Measurements from ENCODE around the gene LYZL6.
"Not testable (repeated sequence)": the region's sequence is repeated elsewhere in the genome, so short reads cannot be mapped to it uniquely, and the experiment has no call there.

The LYZL6 gene

DNA sequence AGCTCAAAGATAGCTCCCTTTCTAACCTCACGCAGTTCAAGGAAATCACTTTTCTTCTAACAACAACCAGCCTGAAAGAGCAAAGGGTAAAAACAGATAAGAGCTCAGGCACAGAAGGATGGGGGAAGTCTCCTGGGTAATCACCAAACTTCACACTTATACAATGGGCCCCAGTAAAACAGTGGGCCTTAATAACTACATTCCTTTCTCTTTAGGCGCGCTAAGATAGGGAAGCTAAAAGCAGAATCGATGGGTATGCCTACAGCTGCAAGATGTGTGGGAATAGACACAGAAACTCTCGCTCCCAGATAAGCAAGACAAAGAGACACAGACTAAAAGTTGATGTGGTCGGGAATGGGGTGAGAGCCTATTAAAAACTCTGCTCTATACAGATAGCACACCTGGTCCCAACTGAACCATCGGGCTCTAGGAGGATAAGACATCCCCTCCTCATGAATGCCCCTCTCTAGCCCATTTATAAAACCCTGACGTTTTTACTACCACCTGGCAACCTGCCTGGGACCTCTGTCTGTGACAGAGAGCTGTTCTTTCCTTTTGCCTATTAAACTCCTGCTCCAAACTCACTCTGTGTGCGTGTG is 826 bp downstream of the LYZL6 start:
- DNase-seq: no peak

DNA sequence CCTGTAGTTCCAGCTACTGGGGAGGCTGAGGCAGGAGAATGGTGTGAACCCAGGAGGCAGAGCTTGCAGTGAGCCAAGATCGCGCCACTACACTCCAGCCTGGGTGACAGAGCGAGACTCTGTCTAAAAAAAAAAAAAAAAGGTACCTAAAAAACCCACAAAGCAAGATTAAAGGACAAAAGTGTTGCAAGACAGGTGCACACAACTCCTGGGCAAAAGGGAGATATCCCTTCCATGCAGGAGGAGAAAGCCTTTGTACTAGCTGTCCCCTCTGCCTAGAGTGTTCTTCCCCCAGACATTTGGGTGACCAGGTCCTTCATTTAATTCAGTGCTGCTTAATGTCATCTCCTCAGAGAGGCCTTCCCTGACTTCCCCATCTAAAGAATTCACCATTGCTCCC is 5.0 kb downstream of the LYZL6 start:
- not testable (repeated sequence) for DNase-seq

DNA sequence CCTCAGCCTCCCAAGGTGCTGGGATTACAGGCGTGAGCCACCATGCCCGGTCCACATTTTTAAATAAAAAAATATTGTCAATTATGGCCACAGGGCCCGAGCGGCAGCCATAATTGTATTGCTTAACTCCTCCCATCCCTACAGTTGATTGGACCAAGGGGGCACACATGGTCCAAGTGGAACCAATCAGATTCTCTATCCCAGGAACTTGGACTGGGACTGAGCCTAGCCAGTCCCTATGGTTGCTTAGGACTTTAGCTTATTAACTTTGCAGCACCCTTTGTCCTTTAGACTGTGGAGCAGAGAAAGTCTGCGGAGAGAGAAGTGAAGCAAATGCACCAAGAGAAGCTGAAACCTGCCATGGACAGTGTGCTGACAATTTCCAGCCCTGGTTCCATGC is 7.5 kb downstream of the LYZL6 start:
- DNase-seq: no peak

DNA sequence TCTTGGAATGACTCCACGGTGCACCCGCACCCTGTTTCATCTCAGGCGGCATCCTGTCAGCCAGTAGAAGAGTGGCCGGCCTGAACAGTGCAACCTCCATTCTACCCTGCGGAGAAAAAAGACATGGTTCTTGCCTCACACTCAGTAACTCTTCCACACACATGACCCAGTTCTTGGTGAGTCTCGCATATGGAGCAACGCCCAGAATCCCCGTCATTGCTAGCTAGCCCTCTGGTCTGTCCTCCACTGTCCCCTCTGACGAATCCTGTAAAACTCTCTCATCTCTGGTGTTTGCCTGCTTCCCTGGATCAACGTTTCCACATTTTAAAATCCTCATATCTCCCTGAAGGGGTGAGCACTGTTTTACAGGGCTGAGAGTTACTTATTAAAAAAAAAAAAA is 8.8 kb downstream of the LYZL6 start:
- no peak for DNase-seq

DNA sequence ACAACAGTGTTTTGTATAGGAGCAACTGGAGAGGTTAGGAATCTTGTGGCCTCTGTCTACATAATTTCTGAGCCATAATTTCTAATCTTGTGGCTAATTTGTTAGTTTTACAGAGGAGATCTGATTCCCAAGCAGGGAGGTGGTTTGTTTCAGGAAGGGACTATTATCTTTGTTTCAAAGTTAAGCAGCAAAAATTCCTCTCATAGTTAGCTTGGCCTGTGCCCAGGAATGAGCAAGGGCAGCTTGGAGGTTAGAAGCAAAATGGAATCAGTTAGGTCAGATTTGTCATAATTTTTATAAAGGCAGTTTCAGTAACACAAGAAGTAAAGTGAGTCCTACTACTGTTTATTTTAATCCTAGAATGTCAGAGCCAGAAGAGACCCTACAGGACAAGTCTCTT is 10.9 kb downstream of the LYZL6 start:
- DNase-seq: no peak

DNA sequence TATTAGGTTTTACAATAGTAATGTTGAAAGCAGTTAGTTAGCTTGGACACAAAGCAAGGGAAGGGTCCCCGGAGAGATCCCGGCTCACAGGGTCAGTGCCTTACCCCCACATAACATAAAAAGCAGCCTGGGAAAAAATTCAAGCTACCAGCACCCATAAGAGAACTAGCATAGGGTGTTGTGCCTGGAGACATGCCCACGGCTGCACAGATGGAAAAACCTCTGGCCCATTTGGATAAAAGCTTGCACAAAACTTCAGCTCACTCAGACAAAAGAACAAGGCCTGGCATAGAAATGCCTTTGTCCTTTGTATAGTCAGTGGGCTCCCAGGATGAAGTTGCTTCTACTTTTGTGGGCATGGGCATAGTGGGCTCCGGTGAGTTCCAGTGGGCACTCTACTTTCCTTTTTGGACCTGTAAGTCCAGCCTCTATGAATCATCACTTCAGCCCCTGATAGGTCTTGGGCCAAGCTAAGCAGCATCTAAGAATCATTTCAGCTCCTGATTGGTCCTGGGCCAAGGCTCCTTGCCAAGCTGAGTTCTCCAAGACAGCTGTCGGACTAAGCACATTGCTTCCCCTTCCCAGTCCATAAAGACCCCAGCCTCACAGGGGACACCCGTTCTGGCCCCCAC is 11.6 kb downstream of the LYZL6 start:
- no peak for DNase-seq

DNA sequence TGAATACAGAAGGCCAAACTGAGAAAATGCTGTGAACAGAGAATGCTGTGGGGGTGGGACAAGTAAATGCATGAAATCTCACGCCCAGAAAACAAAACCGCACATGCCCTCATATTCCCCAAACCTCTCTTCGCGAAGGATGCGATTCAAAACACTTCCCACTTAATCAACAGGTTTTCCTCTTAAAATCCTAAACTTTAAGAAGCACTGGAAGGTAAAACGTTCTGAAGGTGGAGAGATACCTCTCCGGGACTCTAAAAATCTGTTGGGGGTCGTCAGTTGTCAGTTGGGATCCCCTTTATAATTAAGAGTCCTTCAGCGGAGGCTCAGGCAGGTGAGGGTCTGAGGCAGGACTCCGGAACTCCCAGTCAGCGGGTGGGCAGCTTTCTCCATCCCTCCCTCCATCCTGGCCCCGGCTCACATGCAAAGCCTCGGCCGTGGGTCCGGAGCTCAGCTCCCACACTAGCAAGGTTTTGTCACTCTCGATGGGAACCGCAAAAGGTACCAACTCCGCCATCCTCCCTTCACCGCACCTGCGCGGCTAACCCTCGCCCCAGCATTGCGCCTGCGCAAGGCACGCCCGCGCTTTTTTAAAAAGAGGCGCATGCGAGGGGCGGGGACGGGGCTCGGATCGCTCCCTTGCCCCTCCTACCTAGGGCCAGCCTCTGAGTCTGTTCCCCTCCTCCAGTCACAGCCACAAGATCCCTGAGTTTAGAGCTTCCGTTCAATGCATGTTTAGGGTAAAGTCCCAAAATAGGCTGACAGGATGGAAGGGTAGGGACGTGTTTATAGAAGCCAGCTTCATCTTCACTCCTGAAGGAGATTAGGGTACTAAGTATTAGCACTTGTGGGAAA is 13.1 kb downstream of the LYZL6 start, which contains the start of gene RDM1:
Gene RDM1 (minus strand): TSS at position 563 of the 855 bp plus-strand sequence. CDS start 46 bp downstream, at position 517.
- DNase-seq: peak; percentile 66

DNA sequence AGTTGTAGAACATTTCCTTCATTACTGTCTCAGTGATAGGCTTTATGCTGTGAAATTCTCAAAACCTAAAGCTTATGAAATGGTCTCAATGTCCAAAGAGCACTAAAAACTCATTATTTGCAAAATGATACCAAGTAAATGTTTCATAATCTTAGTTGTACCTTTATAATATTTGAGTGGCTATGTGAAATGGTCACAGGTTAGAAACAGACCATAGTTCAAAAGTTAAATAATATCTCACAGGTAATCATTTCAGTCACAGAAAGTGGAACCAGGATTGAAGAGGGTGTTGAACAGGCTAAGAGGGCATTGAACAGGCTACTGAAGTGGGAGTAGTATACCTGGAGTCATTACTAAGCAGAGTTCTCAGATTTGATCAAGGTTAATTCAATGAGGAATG is 15.8 kb downstream of the LYZL6 start:
- no peak for DNase-seq

DNA sequence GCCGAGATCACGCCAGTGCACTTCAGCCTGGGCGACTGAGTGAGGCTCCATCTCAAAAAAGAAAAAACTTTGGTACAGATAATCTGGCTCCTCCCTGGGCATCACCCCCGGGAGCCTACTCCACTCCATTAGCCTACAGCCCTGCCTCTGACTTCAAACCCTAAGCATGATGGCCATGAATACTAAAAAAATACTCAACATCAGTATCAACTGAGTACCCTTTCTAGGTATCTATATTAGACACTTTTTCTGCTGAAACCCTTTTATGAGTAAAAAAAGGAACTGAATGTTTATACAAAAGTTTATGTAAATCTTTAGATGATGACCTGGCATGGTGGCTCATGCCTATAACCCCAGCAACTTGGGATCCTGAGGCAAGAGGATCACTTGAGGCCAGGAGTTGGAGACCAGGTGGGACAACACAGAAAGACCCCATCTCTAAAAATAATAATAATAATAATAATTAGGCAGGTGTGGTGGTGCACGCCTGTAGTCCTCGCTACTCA is 19.9 kb downstream of the LYZL6 start:
- no peak for DNase-seq

DNA sequence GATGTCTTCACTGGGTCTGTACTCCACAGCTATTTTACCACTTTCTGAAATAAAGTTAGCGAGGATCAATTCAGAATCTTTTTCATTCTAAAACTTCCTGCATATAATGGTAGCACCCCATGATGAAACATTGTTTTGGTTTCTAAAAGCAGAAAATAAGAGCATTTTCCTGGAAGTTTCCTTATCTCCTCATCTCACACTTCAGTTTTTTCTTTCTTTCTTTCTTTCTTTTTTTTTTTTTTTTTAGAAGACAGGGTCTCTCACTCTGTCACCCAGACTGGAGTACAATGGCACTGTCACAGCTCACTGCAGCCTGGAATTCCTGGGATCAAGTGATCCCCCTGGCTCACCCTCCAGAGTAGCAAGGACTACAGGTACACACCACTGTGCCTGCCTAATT is 23.3 kb downstream of the LYZL6 start:
- no peak for DNase-seq

DNA sequence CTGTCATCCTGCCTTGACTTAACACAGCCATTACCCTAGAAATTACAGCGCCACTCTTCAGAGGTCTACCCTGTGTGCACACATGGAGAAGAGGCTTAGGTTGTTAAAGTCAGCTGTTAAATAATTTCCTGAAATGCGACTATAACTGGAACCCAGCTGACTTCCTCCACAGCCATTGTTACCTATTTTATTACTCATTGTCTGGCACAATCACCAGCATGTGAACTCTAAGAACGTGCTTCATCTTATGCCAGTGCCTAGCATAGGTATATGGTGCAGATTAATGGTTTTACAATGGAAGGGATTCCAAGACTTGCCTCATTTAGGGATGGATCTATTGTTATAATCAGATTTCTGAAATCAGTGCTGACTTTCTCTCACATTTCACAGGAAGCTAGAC is 24.8 kb downstream of the LYZL6 start:
- no peak for DNase-seq

DNA sequence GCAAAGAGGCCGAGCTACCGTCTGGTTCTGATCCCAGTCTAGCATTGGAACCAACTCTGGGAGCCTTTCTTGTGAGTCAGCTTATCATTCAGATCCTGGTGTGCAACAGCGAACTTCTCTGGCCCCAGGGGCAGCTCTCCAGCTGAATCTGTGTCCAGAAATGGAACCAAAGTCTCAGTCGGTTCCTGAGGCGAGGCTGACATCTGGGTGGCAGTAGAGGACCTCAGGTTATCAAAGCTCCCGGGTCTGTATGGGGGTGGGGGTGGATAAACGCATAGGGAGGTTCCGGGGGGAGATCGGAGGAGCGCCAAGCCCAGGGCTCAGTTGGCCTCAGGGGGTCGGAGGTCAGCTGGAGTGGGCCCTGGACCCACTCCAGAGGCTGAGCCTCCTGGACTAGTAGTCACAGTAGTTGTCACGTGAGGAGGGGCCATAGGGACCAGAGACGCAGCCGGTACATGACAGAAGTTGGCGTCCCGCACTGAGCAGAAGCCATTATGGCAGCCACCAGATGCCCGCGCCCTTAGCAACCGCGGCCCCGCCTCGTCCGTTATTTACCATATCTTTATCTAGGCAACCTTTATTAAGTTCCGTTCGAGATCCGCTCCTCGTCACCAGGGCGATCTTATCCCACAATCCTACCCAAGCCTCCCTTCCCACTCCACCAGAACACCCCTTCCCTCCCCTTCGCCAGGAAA is 25.8 kb downstream of the LYZL6 start:
- no peak for DNase-seq

DNA sequence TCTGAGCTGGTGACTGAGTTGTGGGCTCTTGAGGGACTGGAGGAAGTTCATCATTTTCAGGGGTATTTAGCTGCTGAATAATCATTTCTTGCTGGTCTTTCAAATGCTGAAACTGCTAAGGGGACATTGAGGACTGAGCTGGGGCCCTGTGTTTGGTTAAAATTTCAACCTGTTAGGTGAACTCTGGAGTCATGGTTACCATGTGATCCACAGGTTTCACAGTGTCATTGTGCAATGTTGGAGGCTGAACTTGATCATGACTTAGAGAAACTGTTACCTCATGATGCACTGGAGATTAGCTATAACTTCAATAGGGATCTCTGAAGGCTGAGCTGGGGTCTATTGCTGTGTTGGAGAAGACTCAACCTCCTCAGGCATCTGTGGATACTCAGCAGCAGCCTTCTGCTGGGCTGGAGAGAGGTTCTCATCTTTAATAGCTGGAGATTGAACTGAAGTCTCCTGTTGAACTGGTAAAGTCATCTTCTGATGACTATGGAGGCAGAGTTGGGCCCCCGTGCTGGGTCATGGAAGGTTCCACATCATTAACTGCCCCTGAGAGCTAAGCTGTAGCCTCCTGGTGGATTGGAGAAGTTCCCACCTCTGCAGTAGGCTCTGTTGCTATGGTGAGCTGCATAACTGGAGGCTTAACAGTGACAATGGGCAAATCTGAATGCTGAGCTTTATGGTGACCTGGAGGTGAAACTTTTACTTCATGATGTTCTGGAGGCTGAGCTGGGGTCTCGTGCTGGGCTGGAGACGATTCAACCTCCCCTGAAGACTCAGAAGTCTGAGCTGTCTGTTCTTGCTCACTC is 28.2 kb downstream of the LYZL6 start:
- no peak for DNase-seq

DNA sequence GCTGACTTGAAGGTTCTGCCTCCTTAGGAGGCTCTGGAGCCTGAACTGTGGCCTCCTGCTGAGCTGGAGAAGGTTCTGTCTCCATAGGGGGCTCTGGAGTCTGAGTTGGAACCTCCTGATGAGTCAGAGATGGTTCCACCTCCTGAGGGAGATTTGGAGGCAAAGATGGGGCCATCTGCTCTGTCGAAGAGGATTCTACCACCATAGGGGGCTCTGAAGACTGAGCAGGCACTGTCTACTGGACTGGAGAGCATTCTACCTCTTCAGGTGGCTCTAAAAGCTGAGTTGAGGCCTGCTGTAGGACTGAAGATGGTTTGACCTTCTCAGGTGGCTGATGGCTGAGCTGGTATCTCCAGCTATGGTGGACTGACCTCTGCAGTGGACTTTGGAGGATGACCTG is 29.2 kb downstream of the LYZL6 start:
- no peak for DNase-seq

DNA sequence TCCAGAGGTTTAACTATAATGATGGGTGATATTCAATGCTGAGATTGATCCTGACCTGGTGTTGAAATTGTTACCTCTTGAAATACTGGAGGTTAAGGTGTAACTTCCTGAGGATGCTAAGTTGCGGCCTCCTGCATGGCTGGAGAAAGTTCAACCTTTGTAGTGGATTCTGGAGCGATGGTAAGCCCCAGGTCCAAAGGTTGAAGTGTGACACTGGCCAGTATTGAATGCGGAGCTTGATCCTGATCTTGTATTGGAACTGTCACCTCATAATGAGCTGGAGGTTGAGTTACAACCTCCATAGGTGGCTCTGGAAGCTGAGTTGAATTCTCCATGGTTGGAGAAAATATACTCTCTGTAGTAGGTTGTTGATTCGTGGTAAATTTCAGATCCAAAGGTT is 29.9 kb downstream of the LYZL6 start:
- no peak for DNase-seq

DNA sequence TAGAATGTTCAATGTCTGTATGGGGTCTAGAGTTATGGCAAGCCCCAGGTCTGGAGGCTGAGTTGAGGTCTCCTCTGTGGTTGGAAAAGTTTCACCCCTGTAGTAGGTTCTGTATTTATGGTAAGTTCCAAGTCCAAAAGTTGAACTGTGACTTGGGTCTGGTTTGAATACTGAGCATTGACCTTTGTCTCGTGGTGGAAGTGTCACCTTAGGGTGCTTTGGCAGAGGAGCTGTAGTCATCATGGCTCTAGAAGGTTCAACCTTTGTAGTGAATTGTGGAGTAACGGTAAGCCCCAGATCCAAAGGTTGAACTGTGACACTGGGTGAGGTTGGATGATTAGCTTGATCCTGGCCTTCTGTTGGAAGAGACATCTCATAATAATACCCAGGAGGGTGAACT is 30.6 kb downstream of the LYZL6 start:
- no peak for DNase-seq

DNA sequence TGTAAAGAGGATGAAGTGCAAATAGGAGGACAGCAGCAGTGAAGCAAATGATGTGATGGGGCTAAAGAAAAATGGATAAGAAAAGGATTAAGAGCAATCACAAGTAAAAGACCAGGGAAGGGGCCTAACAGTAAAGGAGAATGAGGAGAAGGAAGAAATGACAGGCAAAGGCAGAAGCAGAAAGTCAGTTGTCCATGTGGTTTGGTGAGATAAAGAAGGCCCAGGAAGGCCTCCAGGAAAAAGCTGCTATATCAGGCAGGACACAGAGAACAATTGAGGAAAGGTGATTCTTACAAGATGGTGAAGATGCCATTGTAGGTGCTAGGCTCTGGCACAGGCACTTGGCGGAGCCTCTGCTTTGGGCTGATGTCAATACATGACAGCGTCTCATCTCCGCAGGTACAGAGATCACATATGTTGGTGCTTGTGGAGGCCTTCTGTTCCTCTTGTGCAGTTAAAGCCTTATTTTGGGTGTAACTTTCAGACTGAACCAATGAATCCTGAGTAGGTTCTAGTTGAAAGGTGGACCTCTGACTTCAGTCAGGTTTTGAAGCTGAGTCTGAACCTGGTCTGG is 31.1 kb downstream of the LYZL6 start:
- DNase-seq: no peak

DNA sequence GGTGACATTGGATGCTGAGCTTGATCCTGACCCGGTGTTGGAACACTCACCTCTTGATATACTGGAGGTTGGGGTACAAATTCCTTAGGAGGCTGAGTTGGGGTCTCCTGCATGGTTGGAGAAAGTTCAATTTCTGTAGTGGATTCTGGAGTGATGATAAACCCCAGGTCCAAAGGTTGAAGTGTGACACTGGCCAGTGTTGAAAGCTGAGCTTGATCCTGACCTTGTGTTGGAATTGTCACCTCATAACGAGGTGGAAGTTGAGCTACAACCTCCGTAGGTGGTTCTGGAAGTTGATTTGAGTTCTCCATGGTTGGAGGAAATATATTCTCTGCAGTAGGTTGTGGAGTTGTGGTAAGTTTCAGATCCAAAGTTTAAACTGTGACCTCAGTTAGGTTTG is 34.1 kb downstream of the LYZL6 start:
- no peak for DNase-seq

DNA sequence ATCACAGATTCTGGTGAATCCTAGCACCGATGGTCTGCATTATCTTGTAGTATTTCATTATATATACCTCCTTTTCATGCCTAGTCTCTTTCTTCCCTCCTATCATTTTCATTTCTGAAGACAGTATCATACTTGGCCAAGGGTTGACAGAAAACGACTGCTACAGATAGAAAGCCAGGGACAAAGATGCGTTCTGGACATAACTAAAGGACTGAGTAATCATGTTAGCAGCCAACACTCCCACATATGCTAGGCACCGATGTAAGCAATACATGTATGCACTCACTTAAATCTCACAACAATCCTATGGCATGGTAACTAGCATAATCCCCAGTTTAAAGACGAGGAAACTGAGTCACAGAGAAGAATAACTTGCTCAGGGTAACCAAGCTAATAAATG is 35.8 kb downstream of the LYZL6 start:
- DNase-seq: no peak

DNA sequence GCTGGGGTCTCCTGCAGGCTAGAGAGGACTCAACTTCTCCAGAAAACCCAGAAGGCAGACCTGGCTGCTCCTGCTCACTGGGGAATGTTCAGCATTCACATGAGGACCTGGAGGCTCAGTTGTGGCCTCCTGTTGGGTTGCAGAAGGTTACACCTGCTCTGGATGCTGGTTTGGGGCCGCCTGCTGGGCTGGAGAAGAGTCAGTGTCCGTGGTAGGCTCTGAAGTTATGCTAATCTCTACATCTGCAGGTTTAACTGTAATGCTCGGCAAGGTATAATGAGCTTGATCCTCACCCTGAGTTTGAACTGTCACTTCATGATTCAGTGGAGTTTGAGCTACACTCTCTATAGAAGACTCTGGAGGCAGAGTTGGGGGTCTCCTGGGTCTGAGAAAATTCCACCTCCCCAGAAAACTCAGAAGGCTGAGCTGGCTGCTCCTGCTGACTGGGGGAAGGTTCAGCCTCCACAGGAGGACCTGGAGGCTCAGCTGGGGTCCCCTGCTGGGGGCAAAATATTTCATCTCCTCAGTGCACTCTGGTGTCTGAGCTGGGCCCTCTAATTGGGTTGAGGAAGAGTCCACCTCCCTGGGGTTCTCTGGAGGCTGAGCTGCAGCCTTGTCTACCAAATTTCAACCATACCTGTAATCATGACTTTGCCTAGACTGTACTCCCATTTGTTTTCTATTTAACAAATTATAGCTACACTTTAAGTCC is 36.4 kb downstream of the LYZL6 start:
- no peak for DNase-seq

DNA sequence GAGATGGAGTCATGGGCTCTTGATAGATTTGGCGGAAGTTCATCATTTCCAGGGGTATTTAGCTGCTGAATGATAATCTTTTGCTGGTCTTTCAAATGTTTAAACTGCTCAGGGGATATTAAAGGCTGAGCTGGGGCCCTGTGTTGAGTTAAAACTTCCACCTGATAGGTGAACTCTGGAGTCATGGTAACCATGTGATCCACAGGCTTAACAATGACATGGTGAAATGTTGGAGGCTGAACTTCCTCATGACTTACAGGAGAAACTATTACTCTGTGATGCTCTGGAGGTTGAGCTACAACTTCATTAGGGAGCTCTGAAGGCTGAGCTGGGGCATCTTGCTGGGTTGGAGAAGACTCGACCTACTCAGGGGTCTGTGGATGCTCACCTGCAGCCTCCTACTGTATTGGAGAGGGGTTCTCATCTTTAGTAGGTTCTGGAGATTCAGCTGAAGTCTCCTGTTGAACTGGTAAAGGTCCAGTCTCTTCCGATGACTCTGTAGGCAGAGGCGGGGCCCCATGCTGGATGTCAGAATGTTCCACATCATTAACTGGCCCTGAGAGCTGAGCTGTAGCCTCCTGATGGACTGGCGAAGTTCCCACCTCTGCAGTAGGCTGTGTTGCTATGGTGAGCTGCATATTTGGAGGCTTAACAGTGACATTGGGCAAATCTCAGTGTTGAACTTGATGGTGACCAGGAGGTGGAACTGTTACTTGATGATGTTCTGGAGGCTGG is 37.2 kb downstream of the LYZL6 start:
- DNase-seq: no peak

Data from DMS79 (cell line).